ENCODE data around the gene POPDC2. TPM values are rescaled to one million over a fixed set of nuclear protein-coding genes. Genes with fewer than 3 reads are reported as not detected.
"Not testable (repeated sequence)": the region's sequence is repeated elsewhere in the genome, so short reads cannot be mapped to it uniquely, and the experiment has no call there.

The POPDC2 gene
- polyA plus RNA-seq, 4 donors: 1.8 to 8.6 (median 3.3) TPM

- Histone ChIP-seq H3K4me1 (ENCODE audit: control insufficient read depth in 3 of 3, insufficient read depth in 2 of 3, low read depth in 1 of 3, low read length in 2 of 3) (peaks cover 0 to 8% (median 0%) of the 10 kb centered on the region in 3 donors), H3K4me3 (ENCODE audit: low read depth in 1 of 3, low read length in 3 of 3) (no peak overlapping the region), H3K27ac (ENCODE audit: low read depth in 1 of 3, low read length in 2 of 3) (no peak overlapping the region), H3K9me3 (ENCODE audit: control insufficient read depth in 2 of 2, insufficient read depth in 1 of 2, low read depth in 1 of 2, low read length in 1 of 2) (peaks cover 0 to 3% of the 10 kb centered on the region in 2 donors), H3K27me3 (ENCODE audit: control insufficient read depth in 3 of 3, insufficient read depth in 3 of 3, low read length in 3 of 3) (no peaks in the 10 kb centered on the region), H3K36me3 (ENCODE audit: control insufficient read depth in 3 of 3, insufficient read depth in 2 of 3, low read depth in 1 of 3, low read length in 3 of 3) (no peaks in the 10 kb centered on the region)
- DNase-seq (no peak), FAIRE-seq (no peak)
- WGBS, 3 donors: 84% methylated on average over 6 of the region's 6 CpGs
These were observed 64.0 kb downstream of the POPDC2 start for GRCh38 chr3:119596398-119596797.

GRCh38 chr3:119595639-119596334 is 64.6 kb downstream of the POPDC2 start:
- H3K4me1 ChIP-seq (ENCODE audit: control insufficient read depth in 3 of 3, insufficient read depth in 2 of 3, low read depth in 1 of 3, low read length in 2 of 3): peaks cover 0 to 8% (median 0%) of the 10 kb centered on the region in 3 donors
- FAIRE-seq (no peak), DNase-seq (no peak)
- peaks cover 0 to 7% of the 10 kb centered on the region in 2 donors for H3K9me3 ChIP-seq (ENCODE audit: control insufficient read depth in 2 of 2, insufficient read depth in 1 of 2, low read depth in 1 of 2, low read length in 1 of 2)
- no peak overlapping the region for H3K27ac ChIP-seq (ENCODE audit: low read depth in 1 of 3, low read length in 2 of 3)
- no peak overlapping the region for H3K4me3 ChIP-seq (ENCODE audit: low read depth in 1 of 3, low read length in 3 of 3)
- 70 to 78% (median 72%) methylated on average over 7 of the region's 7 CpGs for WGBS, 3 donors
- no peaks in the 10 kb centered on the region for H3K36me3 ChIP-seq (ENCODE audit: control insufficient read depth in 3 of 3, insufficient read depth in 2 of 3, low read depth in 1 of 3, low read length in 3 of 3)
- no peaks in the 10 kb centered on the region for H3K27me3 ChIP-seq (ENCODE audit: control insufficient read depth in 3 of 3, insufficient read depth in 3 of 3, low read length in 3 of 3)

- not testable (repeated sequence) for H3K4me1 ChIP-seq (ENCODE audit: control insufficient read depth in 3 of 3, insufficient read depth in 2 of 3, low read depth in 1 of 3, low read length in 2 of 3); H3K27ac ChIP-seq (ENCODE audit: low read depth in 1 of 3, low read length in 2 of 3); FAIRE-seq; H3K4me3 ChIP-seq (ENCODE audit: low read depth in 1 of 3, low read length in 3 of 3); DNase-seq; H3K27me3 ChIP-seq (ENCODE audit: control insufficient read depth in 3 of 3, insufficient read depth in 3 of 3, low read length in 3 of 3); H3K36me3 ChIP-seq (ENCODE audit: control insufficient read depth in 3 of 3, insufficient read depth in 2 of 3, low read depth in 1 of 3, low read length in 3 of 3)
- peaks cover 0 to 14% of the 10 kb centered on the region in 2 donors for H3K9me3 ChIP-seq (ENCODE audit: control insufficient read depth in 2 of 2, insufficient read depth in 1 of 2, low read depth in 1 of 2, low read length in 1 of 2)
- 72 to 89% (median 86%) methylated on average over 1 of the region's 1 CpG for WGBS, 3 donors
These were observed 65.5 kb downstream of the POPDC2 start for GRCh38 chr3:119594929-119595328.

GRCh38 chr3:119594066-119594465 is 66.3 kb downstream of the POPDC2 start:
- FAIRE-seq (no peak), DNase-seq (no peak)
- H3K4me3 ChIP-seq (ENCODE audit: low read depth in 1 of 3, low read length in 3 of 3): no peak overlapping the region
- peaks cover 0 to 8% (median 0%) of the 10 kb centered on the region in 3 donors for H3K4me1 ChIP-seq (ENCODE audit: control insufficient read depth in 3 of 3, insufficient read depth in 2 of 3, low read depth in 1 of 3, low read length in 2 of 3)
- H3K27me3 ChIP-seq (ENCODE audit: control insufficient read depth in 3 of 3, insufficient read depth in 3 of 3, low read length in 3 of 3): peaks cover 0 to 4% (median 0%) of the 10 kb centered on the region in 3 donors
- peaks cover 0 to 14% of the 10 kb centered on the region in 2 donors for H3K9me3 ChIP-seq (ENCODE audit: control insufficient read depth in 2 of 2, insufficient read depth in 1 of 2, low read depth in 1 of 2, low read length in 1 of 2)
- no peaks in the 10 kb centered on the region for H3K36me3 ChIP-seq (ENCODE audit: control insufficient read depth in 3 of 3, insufficient read depth in 2 of 3, low read depth in 1 of 3, low read length in 3 of 3)
- WGBS, 3 donors: 65 to 86% (median 78%) methylated on average over 5 of the region's 5 CpGs
- no peak overlapping the region for H3K27ac ChIP-seq (ENCODE audit: low read depth in 1 of 3, low read length in 2 of 3)

GRCh38 chr3:119592861-119593260 is 67.5 kb downstream of the POPDC2 start:
- peaks cover 0 to 4% (median 0%) of the 10 kb centered on the region in 3 donors for H3K27me3 ChIP-seq (ENCODE audit: control insufficient read depth in 3 of 3, insufficient read depth in 3 of 3, low read length in 3 of 3)
- WGBS, 3 donors: 55 to 65% (median 56%) methylated on average over 1 of the region's 1 CpG
- no peaks in the 10 kb centered on the region for H3K36me3 ChIP-seq (ENCODE audit: control insufficient read depth in 3 of 3, insufficient read depth in 2 of 3, low read depth in 1 of 3, low read length in 3 of 3)
- H3K9me3 ChIP-seq (ENCODE audit: control insufficient read depth in 2 of 2, insufficient read depth in 1 of 2, low read depth in 1 of 2, low read length in 1 of 2): peaks cover 0 to 14% of the 10 kb centered on the region in 2 donors
- FAIRE-seq (no peak), DNase-seq (no peak)
- H3K4me3 ChIP-seq (ENCODE audit: low read depth in 1 of 3, low read length in 3 of 3): no peak overlapping the region
- H3K4me1 ChIP-seq (ENCODE audit: control insufficient read depth in 3 of 3, insufficient read depth in 2 of 3, low read depth in 1 of 3, low read length in 2 of 3): peaks cover 0 to 10% (median 0%) of the 10 kb centered on the region in 3 donors
- H3K27ac ChIP-seq (ENCODE audit: low read depth in 1 of 3, low read length in 2 of 3): no peak overlapping the region

Other genes starting within 250 kb of the POPDC2 start
- 10 to 100 TPM in 1 of 4 donors, 1 to 10 TPM in 3; 4.2 to 39.5 (median 6.8) TPM for gene TMEM39A, start 197.0 kb downstream of the POPDC2 start, polyA plus RNA-seq
- gene POGLUT1, start 191.6 kb downstream of the POPDC2 start, polyA plus RNA-seq: 10 to 100 TPM in 1 of 4 donors, 1 to 10 TPM in 3; 4.6 to 17.3 (median 9.2) TPM
- gene TIMMDC1, start 162.0 kb downstream of the POPDC2 start, polyA plus RNA-seq: 10 to 100 TPM; 42.7 to 76.7 (median 61.8) TPM
- under 1 TPM in 3 of 4 donors, not detected in 1; 0.21 to 0.53 (median 0.27) TPM for gene CD80, start 101.0 kb downstream of the POPDC2 start, polyA plus RNA-seq
- 1 to 10 TPM in 3 of 4 donors, under 1 TPM in 1; 0.89 to 5.4 (median 2.1) TPM for gene ADPRH, start 81.1 kb downstream of the POPDC2 start, polyA plus RNA-seq
- 10 to 100 TPM in 1 of 4 donors, 1 to 10 TPM in 1, not detected in 2; 5.0 to 15.3 TPM for gene PLA1A, start 62.7 kb downstream of the POPDC2 start, polyA plus RNA-seq
- gene COX17, start 16.8 kb upstream of the POPDC2 start, polyA plus RNA-seq: 100 to 1,000 TPM in 3 of 4 donors, 10 to 100 TPM in 1; 65.8 to 313 (median 161) TPM
- 1 to 10 TPM in 1 of 4 donors, under 1 TPM in 1, not detected in 2; 0.43 to 3.2 TPM for gene CFAP91, start 42.4 kb upstream of the POPDC2 start, polyA plus RNA-seq
- gene NR1I2, start 121.5 kb upstream of the POPDC2 start, polyA plus RNA-seq: 100 to 1,000 TPM in 2 of 4 donors, 10 to 100 TPM in 2; 37.8 to 166 (median 95.5) TPM

All from small intestine (tissue), 7 donors.